NT2/D1 (cell line): ENCODE measurements around the gene CLMN.

Source experiments
- DNase-seq: peaks from one replicate; pipeline ENCODE4 v3.0.0-alpha.2; 2011; ENCODE audit warnings: low read depth, low spot score
- H3K27me3 ChIP-seq: 2 replicates; pipeline ENCODE4 v1.6.0; 2011; ENCODE audit warnings: mild to moderate bottlenecking; ENCODE audit not compliant: insufficient read length, insufficient read depth
- H3K36me3 ChIP-seq: 2 replicates; pipeline ENCODE4 v1.6.1; 2011; ENCODE audit warnings: mild to moderate bottlenecking, low read length, mixed read lengths; ENCODE audit not compliant: insufficient read depth, insufficient read length
- H3K4me1 ChIP-seq: 2 replicates; pipeline ENCODE4 v1.5.1; 2011; ENCODE audit not compliant: insufficient read depth, insufficient read length
- H3K4me3 ChIP-seq: 2 replicates; pipeline ENCODE4 v1.5.1; 2011; ENCODE audit warnings: low read depth; ENCODE audit not compliant: insufficient read length
- H3K9ac ChIP-seq: 2 replicates; pipeline ENCODE4 v1.6.0; 2011; ENCODE audit warnings: low read depth; ENCODE audit not compliant: insufficient read length
- H3K9me3 ChIP-seq: 2 replicates; pipeline ENCODE4 v1.5.1; 2011; ENCODE audit warnings: mild to moderate bottlenecking, low read length; ENCODE audit not compliant: insufficient read depth
- SUZ12 ChIP-seq: IDR thresholded peaks from 2 replicates; pipeline ENCODE4 v1.6.1; 2011; ENCODE audit not compliant: insufficient read length, insufficient read depth; ENCODE audit errors: extremely low read depth
- YY1 ChIP-seq: IDR thresholded peaks from 2 replicates; pipeline ENCODE4 v1.6.1; 2011; ENCODE audit not compliant: insufficient read length, insufficient read depth
- ZNF274 ChIP-seq: IDR thresholded peaks from 2 replicates; pipeline ENCODE4 v1.6.1; 2011; ENCODE audit warnings: mild to moderate bottlenecking, low read depth, low read length

The CLMN gene

GRCh38 chr14:95167177-95167576 lies 152.5 kb downstream of the CLMN start:
- Histone ChIP-seq H3K9me3 (peaks cover 12% of the 10 kb centered on the region; the same call in 1 of the 2 replicates), H3K27me3 (no peaks in the 10 kb centered on the region), H3K9ac (no peak overlapping the region), H3K36me3 (no peaks in the 10 kb centered on the region), H3K4me1 (no peaks in the 10 kb centered on the region), H3K4me3 (no peak overlapping the region)
- DNase-seq: no peak
- no peak for TF ChIP-seq SUZ12
- TF ChIP-seq YY1: no peak
- TF ChIP-seq ZNF274: no peak

GRCh38 chr14:95165517-95165916 lies 154.2 kb downstream of the CLMN start:
- no peaks in the 10 kb centered on the region for H3K36me3 ChIP-seq
- peaks cover 12% of the 10 kb centered on the region; the same call in 1 of the 2 replicates for H3K9me3 ChIP-seq
- no peak overlapping the region for H3K4me3 ChIP-seq
- H3K9ac ChIP-seq: no peak overlapping the region
- TF ChIP-seq YY1 (no peak), SUZ12 (no peak), ZNF274 (no peak)
- no peaks in the 10 kb centered on the region for H3K4me1 ChIP-seq
- H3K27me3 ChIP-seq: no peaks in the 10 kb centered on the region
- no peak for DNase-seq

- Histone ChIP-seq H3K27me3 (no peaks in the 10 kb centered on the region), H3K4me1 (no peaks in the 10 kb centered on the region), H3K9ac (no peak overlapping the region), H3K9me3 (peaks cover 12% of the 10 kb centered on the region; the same call in 1 of the 2 replicates), H3K36me3 (no peaks in the 10 kb centered on the region), H3K4me3 (no peak overlapping the region)
- DNase-seq: no peak
- TF ChIP-seq YY1 (no peak), SUZ12 (no peak), ZNF274 (no peak)
Measured at GRCh38 chr14:95164506-95164905, 155.2 kb downstream of the CLMN start.

GRCh38 chr14:95163666-95164065 lies 156.0 kb downstream of the CLMN start:
- peaks cover 12% of the 10 kb centered on the region; the same call in 1 of the 2 replicates for H3K9me3 ChIP-seq
- H3K4me3 ChIP-seq: no peak overlapping the region
- TF ChIP-seq YY1 (no peak), ZNF274 (no peak), SUZ12 (no peak)
- no peaks in the 10 kb centered on the region for H3K4me1 ChIP-seq
- H3K27me3 ChIP-seq: no peaks in the 10 kb centered on the region
- no peak overlapping the region for H3K9ac ChIP-seq
- no peak for DNase-seq
- H3K36me3 ChIP-seq: no peaks in the 10 kb centered on the region

- H3K9me3 ChIP-seq: peaks cover 12% of the 10 kb centered on the region; the same call in 1 of the 2 replicates
- no peaks in the 10 kb centered on the region for H3K27me3 ChIP-seq
- no peaks in the 10 kb centered on the region for H3K36me3 ChIP-seq
- H3K9ac ChIP-seq: no peak overlapping the region
- TF ChIP-seq SUZ12 (no peak), YY1 (no peak), ZNF274 (no peak)
- no peak overlapping the region for H3K4me3 ChIP-seq
- H3K4me1 ChIP-seq: no peaks in the 10 kb centered on the region
- no peak for DNase-seq
Measured at GRCh38 chr14:95163132-95163531, 156.6 kb downstream of the CLMN start.

- H3K9ac ChIP-seq: no peak overlapping the region
- TF ChIP-seq SUZ12: no peak
- TF ChIP-seq YY1: no peak
- no peak for TF ChIP-seq ZNF274
Measured at GRCh38 chr14:95162641-95163040, 157.1 kb downstream of the CLMN start.

GRCh38 chr14:95157327-95158189 lies 162.2 kb downstream of the CLMN start, which contains the start of gene DICER1:
TSS of gene DICER1 (minus strand) at chr14:95157529. CDS start at chr14:95133458, 24,071 bp downstream.
- Histone ChIP-seq H3K4me1 (no peaks in the 10 kb centered on the region), H3K27me3 (no peaks in the 10 kb centered on the region)

More at GRCh38 chr14:95162641-95163040, 157.1 kb downstream of the CLMN start:
- H3K9me3 ChIP-seq: peaks cover 12% of the 10 kb centered on the region; the same call in 1 of the 2 replicates
- H3K4me1 ChIP-seq: no peaks in the 10 kb centered on the region
- no peak overlapping the region for H3K4me3 ChIP-seq
- no peak for DNase-seq
- no peaks in the 10 kb centered on the region for H3K36me3 ChIP-seq
- no peaks in the 10 kb centered on the region for H3K27me3 ChIP-seq

More at GRCh38 chr14:95157327-95158189, 162.2 kb downstream of the CLMN start, which contains the start of gene DICER1:
- H3K9ac ChIP-seq: peak within 1 kb of the TSS; percentile 92
- H3K9me3 ChIP-seq: no peaks in the 10 kb centered on the region
- no peak for TF ChIP-seq YY1
- no peak for TF ChIP-seq SUZ12
- no peak for TF ChIP-seq ZNF274
- DNase-seq: peak; percentile 74
- H3K4me3 ChIP-seq: peak within 1 kb of the TSS; percentile 76
- peaks cover 4% of the 10 kb centered on the region for H3K36me3 ChIP-seq
